NK-92 (cell line): ENCODE results near the gene FH.

ENCODE experiments used
- DNase-seq: peaks from one replicate; lab custom pipeline; 2025; ENCODE audit not compliant: unreplicated experiment; lab: John Stamatoyannopoulos, UW

Gene FH

DNA sequence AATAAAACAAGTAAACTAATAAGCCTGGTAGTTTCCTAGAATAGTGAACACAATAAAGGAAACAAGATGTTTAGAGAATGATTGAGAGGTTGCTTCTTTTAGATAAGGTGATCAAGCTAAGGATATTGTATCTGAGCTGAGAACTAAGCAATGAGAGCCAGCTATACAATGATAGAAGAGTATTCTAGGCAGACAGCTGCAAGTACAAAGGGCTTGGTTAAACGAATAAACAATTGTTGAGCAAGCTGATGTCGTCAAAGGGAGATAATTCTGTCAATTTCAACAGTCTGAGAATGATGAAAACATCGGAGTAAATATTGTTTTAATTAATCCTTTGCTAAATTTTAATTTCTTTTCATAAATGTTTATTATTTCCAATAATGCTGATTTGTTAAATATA lies 5.5 kb upstream of the FH start:
- DNase-seq: no peak

- DNase-seq: no peak
Measured at GRCh38 chr1:241521718-241522117, 2.2 kb upstream of the FH start.

DNA sequence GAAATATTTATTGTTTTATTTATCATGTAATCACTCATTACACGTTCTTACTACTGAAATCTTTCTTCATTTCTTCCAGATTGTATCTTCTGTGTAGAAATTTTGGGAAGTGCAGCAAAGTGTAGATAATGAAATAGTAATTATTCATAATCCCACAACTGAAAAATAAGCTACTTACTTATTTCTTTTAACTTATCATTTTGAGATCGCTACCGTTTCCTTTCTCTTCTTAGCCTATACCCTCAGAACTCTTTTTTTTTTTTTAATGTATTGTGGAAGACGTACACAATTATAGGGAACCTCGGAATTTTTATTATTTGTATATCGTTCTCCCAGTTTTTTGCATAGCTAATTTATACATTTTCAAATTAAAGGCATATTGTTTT lies 518 bp upstream of the FH start:
- DNase-seq: no peak

GRCh38 chr1:241518476-241519307 lies 863 bp downstream of the FH start:
- no peak for DNase-seq

- DNase-seq: no peak
Measured at GRCh38 chr1:241513378-241513777, 6.2 kb downstream of the FH start.

DNA sequence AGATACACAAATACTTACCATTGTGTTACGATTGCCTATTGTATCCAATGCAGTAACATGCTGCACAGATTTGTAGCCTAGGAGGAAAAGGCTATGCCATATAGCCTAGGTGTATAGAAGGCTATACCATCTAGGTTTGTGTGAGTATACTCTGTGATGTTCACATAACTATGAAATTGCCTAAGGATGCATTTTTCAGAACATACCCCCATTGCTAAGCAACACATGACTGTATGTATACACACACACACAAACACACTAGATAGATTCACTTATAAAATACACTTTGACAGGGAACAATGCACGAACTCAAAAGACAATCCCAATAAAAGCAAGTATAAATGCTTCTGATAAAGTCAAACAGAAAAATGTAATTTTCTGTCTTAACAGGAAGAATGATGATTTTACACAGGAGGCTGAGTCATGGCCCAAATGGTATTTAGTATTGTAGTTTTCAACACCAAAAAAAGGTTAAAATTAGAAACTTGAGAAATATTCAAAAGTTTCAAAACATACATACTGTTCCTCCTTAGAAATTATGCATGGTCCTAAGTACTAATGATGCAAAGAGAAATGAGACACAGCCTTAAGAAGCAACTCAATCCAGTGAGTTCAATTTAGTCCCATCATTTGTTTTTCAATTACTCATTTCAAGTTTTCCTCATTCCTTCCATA lies 12.2 kb downstream of the FH start:
- DNase-seq: no peak

GRCh38 chr1:241503444-241503843 lies 16.1 kb downstream of the FH start:
- no peak for DNase-seq

GRCh38 chr1:241499910-241500309 lies 19.6 kb downstream of the FH start:
- DNase-seq: no peak

DNA sequence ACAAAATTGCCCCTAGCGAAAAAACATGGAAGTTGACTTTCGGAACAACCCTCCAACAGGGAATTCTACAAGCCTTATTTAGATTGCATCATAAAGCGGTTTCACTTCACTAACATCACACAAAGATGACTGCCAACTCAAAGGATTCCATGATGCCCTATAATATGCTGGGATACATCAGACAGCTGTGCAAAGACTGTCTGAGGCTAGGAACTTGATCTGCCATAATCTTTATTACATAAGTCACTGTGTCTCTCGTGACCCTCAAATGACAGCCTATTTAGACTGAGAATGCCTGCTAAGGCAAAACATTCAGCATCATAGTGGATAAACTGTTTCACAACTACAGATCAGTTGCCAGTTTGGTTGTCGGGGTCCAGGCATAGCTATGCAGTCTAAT lies 23.8 kb downstream of the FH start:
- DNase-seq: no peak

- DNase-seq: no peak
Measured at GRCh38 chr1:241488739-241489138, 30.8 kb downstream of the FH start.

DNA sequence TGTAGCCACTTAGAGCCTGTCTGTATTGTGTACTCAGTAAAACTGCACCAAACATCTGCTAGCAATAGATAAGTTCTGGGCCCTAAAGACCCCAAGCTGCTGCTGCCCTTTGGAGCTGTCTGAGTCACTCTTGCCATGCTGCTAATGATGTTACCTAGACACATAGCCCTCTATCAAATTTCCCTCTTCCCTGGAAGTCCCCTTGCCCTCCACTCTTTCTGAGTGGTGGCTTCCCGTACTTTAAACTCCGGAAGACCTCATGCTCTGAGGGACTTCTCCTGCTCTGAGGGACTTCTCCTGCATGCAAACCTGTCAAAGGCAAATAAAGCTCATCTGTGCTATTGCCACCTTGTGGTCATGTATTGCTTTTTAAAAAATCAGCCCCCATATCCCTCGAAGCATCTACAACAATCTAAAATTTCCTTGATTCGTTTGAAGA lies 34.0 kb downstream of the FH start:
- DNase-seq: no peak

- no peak for DNase-seq
Measured at GRCh38 chr1:241485145-241485544, 34.4 kb downstream of the FH start.

GRCh38 chr1:241482761-241483250 lies 36.7 kb downstream of the FH start:
- DNase-seq: no peak

DNA sequence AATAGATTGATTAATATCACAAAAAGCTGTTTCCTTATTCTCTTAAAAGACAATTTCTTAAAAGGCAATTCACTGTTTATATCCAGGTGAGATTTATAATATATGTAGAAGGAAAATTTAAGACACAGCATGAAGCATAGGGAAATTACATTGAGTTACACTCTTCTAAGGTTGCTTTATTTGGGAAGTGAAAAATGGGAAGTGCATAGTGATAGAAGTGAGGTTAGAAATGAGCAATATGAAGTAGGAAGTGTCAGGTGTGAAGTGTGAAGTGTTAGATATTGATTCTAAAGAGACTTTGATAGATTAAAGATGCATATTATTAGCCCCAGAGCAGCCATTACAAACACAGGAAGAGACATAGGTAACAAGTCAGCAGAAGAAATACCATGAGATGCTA lies 40.3 kb downstream of the FH start:
- no peak for DNase-seq

- DNase-seq: no peak
Measured at GRCh38 chr1:241475671-241476070, 43.9 kb downstream of the FH start.

DNA sequence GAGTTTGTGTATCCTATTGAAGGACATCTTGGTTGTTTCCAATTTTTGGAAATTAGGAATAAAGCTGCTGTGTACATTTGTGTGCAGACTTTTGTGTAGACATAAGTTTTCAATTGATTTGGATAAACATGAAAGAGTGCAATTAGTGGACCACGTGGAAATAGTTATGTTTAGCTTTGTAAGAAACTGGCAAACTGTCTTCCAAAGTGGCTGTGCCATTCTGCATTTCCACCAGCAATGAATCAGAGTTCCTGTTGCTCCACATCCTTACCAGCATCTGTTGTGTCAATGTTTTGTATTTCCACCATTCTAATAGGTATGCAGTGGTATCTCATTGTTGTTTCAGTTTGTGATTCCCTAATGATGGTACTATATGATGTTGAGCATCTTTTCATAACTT lies 46.5 kb downstream of the FH start:
- DNase-seq: no peak

- DNase-seq: no peak
Measured at GRCh38 chr1:241470908-241471590, 48.5 kb downstream of the FH start.

DNA sequence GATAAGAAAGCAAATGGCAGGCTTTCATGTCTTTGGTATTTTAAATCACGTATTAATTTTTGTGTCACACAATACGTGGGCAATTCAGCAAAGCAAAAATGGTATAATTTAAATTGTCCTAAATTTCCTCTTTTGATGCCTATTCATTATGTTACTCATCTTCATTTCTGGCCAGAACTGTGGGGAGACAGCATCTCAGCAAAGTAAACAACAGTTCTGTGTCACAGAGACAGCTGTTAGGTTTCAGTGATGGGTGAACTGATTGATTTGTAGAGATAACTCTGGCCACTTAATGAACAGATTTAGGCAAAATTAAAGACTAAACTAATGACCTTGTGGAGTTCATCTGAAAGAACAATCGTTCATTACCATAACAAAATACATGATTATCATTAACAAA lies 49.2 kb downstream of the FH start:
- no peak for DNase-seq

- no peak for DNase-seq
Measured at GRCh38 chr1:241465673-241466072, 53.9 kb downstream of the FH start.

DNA sequence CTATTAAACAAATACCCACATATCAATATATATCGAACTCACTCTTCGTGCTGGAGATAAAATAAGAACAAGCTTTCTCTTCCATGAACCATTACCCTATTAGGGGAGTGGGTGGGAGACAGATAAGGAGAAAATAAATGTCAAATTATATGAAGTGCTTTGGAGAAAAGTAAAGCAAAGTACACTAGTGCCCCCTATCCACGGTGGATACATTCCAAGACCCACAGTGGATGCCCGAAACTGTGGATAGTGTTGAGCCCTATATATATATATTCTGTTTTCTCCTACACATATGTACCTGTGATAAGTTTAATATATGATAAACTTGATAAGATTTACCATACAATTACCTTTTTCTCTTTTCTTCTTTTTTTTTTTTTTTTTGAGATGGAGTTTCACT lies 54.6 kb downstream of the FH start:
- DNase-seq: no peak

- DNase-seq: no peak
Measured at GRCh38 chr1:241462391-241462790, 57.2 kb downstream of the FH start.
